ENCODE data around the gene CCDC87.

Gene CCDC87

GRCh38 chr11:66580803-66581202, 12.1 kb downstream of the CCDC87 start:
- no peak for DNase-seq (ENCODE audit: low read depth)

- DNase-seq (ENCODE audit: low read depth): peak; percentile 73
These were observed 13.8 kb downstream of the CCDC87 start for GRCh38 chr11:66579017-66579606.

- DNase-seq (ENCODE audit: low read depth): no peak
These were observed 22.0 kb downstream of the CCDC87 start for GRCh38 chr11:66570850-66571180.

- no peak for DNase-seq (ENCODE audit: low read depth)
These were observed 22.6 kb downstream of the CCDC87 start for GRCh38 chr11:66570079-66570849.

GRCh38 chr11:66569076-66569475, 23.8 kb downstream of the CCDC87 start:
- DNase-seq (ENCODE audit: low read depth): no peak

GRCh38 chr11:66568124-66568916, 24.5 kb downstream of the CCDC87 start, which contains the start of gene CTSF:
CTSF (minus strand) TSS chr11:66568606; CDS start chr11:66568486, 120 bp downstream.
- peak; percentile 57 for DNase-seq (ENCODE audit: low read depth)

- DNase-seq (ENCODE audit: low read depth): no peak
These were observed 25.1 kb downstream of the CCDC87 start for GRCh38 chr11:66567787-66568123.

GRCh38 chr11:66566221-66566620, 26.6 kb downstream of the CCDC87 start:
- no peak for DNase-seq (ENCODE audit: low read depth)

- no peak for DNase-seq (ENCODE audit: low read depth)
These were observed 27.9 kb downstream of the CCDC87 start for GRCh38 chr11:66564984-66565383.

GRCh38 chr11:66564538-66564937, 28.3 kb downstream of the CCDC87 start:
- DNase-seq (ENCODE audit: low read depth): no peak

- no peak for DNase-seq (ENCODE audit: low read depth)
These were observed 29.0 kb downstream of the CCDC87 start for GRCh38 chr11:66563832-66564231.

GRCh38 chr11:66562907-66563583, 29.8 kb downstream of the CCDC87 start:
- DNase-seq (ENCODE audit: low read depth): no peak

- DNase-seq (ENCODE audit: low read depth): no peak
These were observed 30.6 kb downstream of the CCDC87 start for GRCh38 chr11:66562275-66562674.

GRCh38 chr11:66561975-66562248, 31.0 kb downstream of the CCDC87 start:
- DNase-seq (ENCODE audit: low read depth): no peak

GRCh38 chr11:66561178-66561974, 31.5 kb downstream of the CCDC87 start:
- DNase-seq (ENCODE audit: low read depth): no peak

- DNase-seq (ENCODE audit: low read depth): no peak
These were observed 32.8 kb downstream of the CCDC87 start for GRCh38 chr11:66559866-66560676.

- no peak for DNase-seq (ENCODE audit: low read depth)
These were observed 33.6 kb downstream of the CCDC87 start for GRCh38 chr11:66559142-66559865.

GRCh38 chr11:66557733-66558326, 35.0 kb downstream of the CCDC87 start:
- no peak for DNase-seq (ENCODE audit: low read depth)

GRCh38 chr11:66556086-66556485, 36.8 kb downstream of the CCDC87 start:
- no peak for DNase-seq (ENCODE audit: low read depth)

- no peak for DNase-seq (ENCODE audit: low read depth)
These were observed 37.4 kb downstream of the CCDC87 start for GRCh38 chr11:66555416-66555815.

Measured in stimulated activated CD8-positive, alpha-beta memory T cell treated with anti-CD3 and anti-CD28 coated beads, Interleukin-12 subunit alpha, Interleukin-12 subunit beta, amount 100 ng/mL, for 1 hour (primary cell).